Caco-2 (cell line): Measurements from ENCODE around the gene HDGF. TPM values are rescaled to one million over a fixed set of nuclear protein-coding genes. Genes with fewer than 3 reads are reported as not detected.

Experiments used
- BruUV-seq: library from RNA; stranded (reverse); fragments of 400-500 nt; replicated peaks from 2 replicates; lab custom pipeline; 2021; lab: Mats Ljungman, UMichigan
- CTCF ChIA-PET: fragments of 300-600 bp; sonication (Branson Sonifier 250); formaldehyde crosslinking; loops from one replicate; lab custom pipeline; 2022; ENCODE audit warnings: antibody characterized with exemption; lab: Charles Lee
- POLR2A ChIA-PET: fragments of 300-600 bp; sonication (Branson Sonifier 250); formaldehyde crosslinking; loops from one replicate; lab custom pipeline; 2022; ENCODE audit warnings: antibody characterized with exemption; lab: Charles Lee
- DNase-seq, 2 experiments: peaks; one replicate each; pipeline versions ENCODE4 v3.0.0 to v3.0.0-alpha.2; 2020 to 2022
- H3K27me3 ChIP-seq: replicated peaks from 2 replicates; pipeline ENCODE4 v1.6.0; 2011; ENCODE audit warnings: low read length; ENCODE audit not compliant: control insufficient read depth, insufficient read depth
- H3K36me3 ChIP-seq: 2 replicates; pipeline ENCODE4 v1.5.1; 2011; ENCODE audit warnings: low read length; ENCODE audit not compliant: control insufficient read depth, insufficient read depth
- H3K4me1 ChIP-seq: fragments of 250-450 bp; sonication (Bioruptor Pico); 2 replicates; pipeline ENCODE4 v1.5.1; 2020; ENCODE audit warnings: mild to moderate bottlenecking
- H3K4me3 ChIP-seq: 2 replicates; pipeline ENCODE4 v1.5.1; 2011; ENCODE audit warnings: low read depth, mild to moderate bottlenecking, control low read depth, low read length
- H3K9me3 ChIP-seq: fragments of 250-450 bp; sonication (Bioruptor Pico); 2 replicates; pipeline ENCODE4 v1.5.1; 2020; ENCODE audit warnings: mild to moderate bottlenecking, moderate library complexity
- H3K27ac Mint-ChIP-seq: one replicate; pipeline ENCODE4 v1.8.0; 2022; ENCODE audit warnings: mixed read lengths; ENCODE audit not compliant: unreplicated experiment
- H3K27me3 Mint-ChIP-seq: one replicate; pipeline ENCODE4 v1.8.0; 2022; ENCODE audit warnings: mixed read lengths; ENCODE audit not compliant: insufficient read depth, unreplicated experiment
- H3K36me3 Mint-ChIP-seq: one replicate; pipeline ENCODE4 v1.8.0; 2022; ENCODE audit warnings: mild to moderate bottlenecking, mixed read lengths; ENCODE audit not compliant: insufficient read depth, unreplicated experiment
- H3K4me1 Mint-ChIP-seq: one replicate; pipeline ENCODE4 v1.8.0; 2022; ENCODE audit warnings: low read depth, mixed read lengths; ENCODE audit not compliant: unreplicated experiment
- H3K4me3 Mint-ChIP-seq: one replicate; pipeline ENCODE4 v1.8.0; 2022; ENCODE audit warnings: mild to moderate bottlenecking, moderate library complexity, mixed read lengths; ENCODE audit not compliant: unreplicated experiment
- H3K9me3 Mint-ChIP-seq: one replicate; pipeline ENCODE4 v1.8.0; 2022; ENCODE audit warnings: mixed read lengths; ENCODE audit not compliant: unreplicated experiment
- intact Hi-C: fragments of 100-400 bp; cut with micrococcal nuclease; formaldehyde crosslinking; loops from one replicate; pipeline ENCODE4 v1.10.0; 2022; ENCODE audit not compliant: unreplicated experiment
- total RNA-seq: library from RNA; stranded (reverse); gene quantifications from 2 replicates; pipeline ENCODE4 v1.2.3, GENCODE V29; 2022
- TF ChIP-seq, protein P1 (sequence below), 2 experiments: fragments of 200-600 bp in 1 of 2; IDR thresholded peaks; 1 replicate in 1 of 2; 2 replicates in 1 of 2; pipeline versions ENCODE4 v1.5.1 to v1.8.0; 2011 to 2022; ENCODE audit warnings: antibody characterized with exemption in 1 of 2, control low read depth in 1 of 2, inconsistent platforms in 1 of 2, low read depth in 1 of 2, low read length in 1 of 2, mild to moderate bottlenecking in 1 of 2, moderate library complexity in 1 of 2; ENCODE audit not compliant: insufficient read depth in 1 of 2, severe bottlenecking in 1 of 2, unreplicated experiment in 1 of 2

HDGF gene
- total RNA-seq, 1 experiment from 2014 or later, result 414 TPM

DNA sequence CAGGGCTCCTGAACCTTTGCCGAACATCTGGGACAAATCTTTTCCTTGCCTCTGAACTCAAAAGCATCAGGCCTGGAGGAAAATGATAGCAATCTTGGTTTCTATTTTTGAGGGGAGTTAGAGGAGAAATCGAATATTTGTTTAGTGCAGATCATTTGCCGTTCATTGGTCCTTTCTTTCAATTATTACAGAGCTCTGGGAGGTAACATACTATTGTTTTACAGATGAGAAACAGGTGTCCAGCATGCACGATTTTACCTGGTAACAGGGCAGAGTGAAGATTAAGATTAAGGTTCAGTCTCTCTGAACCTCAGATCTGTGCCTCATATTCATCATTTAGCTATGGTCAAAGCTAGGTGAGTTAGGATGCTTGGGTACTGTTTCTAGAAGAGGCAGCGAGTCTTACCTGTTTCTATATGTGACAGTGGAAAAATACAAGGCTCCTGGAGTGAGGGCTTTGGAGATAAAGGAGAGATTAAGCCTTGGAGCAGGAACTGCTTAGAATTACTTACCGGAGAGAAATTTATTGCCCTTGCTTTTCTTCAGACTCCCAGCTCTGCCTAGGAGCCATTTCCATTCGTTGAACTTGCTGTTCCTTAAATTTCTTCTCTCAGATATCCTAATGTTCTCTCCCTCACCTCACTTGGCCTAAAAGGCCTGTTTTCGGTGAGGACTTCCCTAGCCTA lies 17.3 kb upstream of the HDGF start:
- H3K27me3 ChIP-seq, result no peaks in the 10 kb centered on the region
- Mint-ChIP-seq H3K4me1 (peaks cover 49% of the 10 kb centered on the region), H3K9me3 (no peaks in the 10 kb centered on the region), H3K27me3 (no peaks in the 10 kb centered on the region), H3K4me3 (no peak overlapping the region), H3K27ac (no peak overlapping the region), H3K36me3 (peaks cover 38% of the 10 kb centered on the region)
- H3K36me3 ChIP-seq, result peaks cover 4% of the 10 kb centered on the region
- peaks cover 12% of the 10 kb centered on the region; the same call in 1 of the 2 replicates for H3K4me1 ChIP-seq
- TF ChIP-seq, protein P1, sequence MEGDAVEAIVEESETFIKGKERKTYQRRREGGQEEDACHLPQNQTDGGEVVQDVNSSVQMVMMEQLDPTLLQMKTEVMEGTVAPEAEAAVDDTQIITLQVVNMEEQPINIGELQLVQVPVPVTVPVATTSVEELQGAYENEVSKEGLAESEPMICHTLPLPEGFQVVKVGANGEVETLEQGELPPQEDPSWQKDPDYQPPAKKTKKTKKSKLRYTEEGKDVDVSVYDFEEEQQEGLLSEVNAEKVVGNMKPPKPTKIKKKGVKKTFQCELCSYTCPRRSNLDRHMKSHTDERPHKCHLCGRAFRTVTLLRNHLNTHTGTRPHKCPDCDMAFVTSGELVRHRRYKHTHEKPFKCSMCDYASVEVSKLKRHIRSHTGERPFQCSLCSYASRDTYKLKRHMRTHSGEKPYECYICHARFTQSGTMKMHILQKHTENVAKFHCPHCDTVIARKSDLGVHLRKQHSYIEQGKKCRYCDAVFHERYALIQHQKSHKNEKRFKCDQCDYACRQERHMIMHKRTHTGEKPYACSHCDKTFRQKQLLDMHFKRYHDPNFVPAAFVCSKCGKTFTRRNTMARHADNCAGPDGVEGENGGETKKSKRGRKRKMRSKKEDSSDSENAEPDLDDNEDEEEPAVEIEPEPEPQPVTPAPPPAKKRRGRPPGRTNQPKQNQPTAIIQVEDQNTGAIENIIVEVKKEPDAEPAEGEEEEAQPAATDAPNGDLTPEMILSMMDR (IDR thresholded peaks at IDR 0.05; ENCODE audit: insufficient read depth in 1 of 2, low read depth in 1 of 2, low read length in 1 of 2, severe bottlenecking in 1 of 2, unreplicated experiment in 1 of 2), result no peak
- ChIA-PET CTCF (no interaction called here), POLR2A (interaction anchor here (1.1 kb wide), 1 partner anchor 40 kb away, joined by 9 read pairs; the partner anchor contains the start of genes ISG20L2 and METTL25B)
- no peaks in the 10 kb centered on the region for H3K9me3 ChIP-seq
- DNase-seq, result no peak
- intact Hi-C loops, result no loop called here
- peak overlapping the region; percentile 93 for H3K4me3 ChIP-seq
- BruUV-seq, result no TSS peak

DNA sequence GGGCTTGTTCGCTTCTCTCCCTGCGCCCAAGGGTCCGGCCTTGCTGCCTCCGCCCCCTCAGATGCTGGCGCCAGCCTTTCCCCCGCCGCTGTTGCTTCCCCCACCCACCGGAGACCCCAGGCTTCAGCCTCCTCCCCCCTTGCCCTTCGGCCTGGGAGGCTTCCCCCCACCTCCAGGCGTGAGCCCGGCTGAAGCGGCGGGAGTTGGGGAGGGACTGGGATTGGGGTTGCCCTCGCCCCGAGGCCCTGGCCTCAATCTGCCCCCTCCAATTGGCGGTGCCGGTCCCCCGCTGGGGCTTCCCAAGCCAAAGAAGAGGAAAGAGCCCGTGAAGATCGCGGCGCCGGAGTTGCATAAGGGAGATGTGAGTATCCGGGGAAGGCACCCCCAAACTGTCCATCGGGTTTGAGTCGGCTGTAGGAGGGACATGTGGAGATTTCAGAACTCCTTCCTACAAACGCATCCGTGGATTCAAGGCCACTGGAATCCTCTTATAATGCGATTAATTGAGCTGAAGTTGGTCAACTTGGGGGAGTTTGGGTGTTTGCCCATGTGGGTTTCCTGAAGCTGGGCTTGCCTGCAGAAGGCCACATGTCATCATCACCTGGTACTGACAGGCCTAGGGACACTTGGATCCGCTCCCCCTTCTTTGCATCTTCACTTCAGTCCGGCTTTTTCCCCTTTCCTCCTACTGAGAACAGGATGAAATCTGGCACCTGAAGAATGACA lies 16.6 kb upstream of the HDGF start:
- H3K27ac Mint-ChIP-seq, result no peak overlapping the region
- ChIA-PET CTCF (interaction anchor here (0.6 to 1.4 kb wide), 6 partner anchors 16 to 78 kb away, joined by 3 to 13 read pairs (median 4); partner anchors contain the start of genes HDGF, ISG20L2, METTL25B and MRPL24), POLR2A (interaction anchor here (0.5 to 2.6 kb wide), 9 partner anchors 16 to 1488 kb away, joined by 3 to 28 read pairs (median 9); partner anchors contain the start of genes HDGF, ISG20L2, METTL25B and MRPL24)
- H3K9me3 ChIP-seq, result no peaks in the 10 kb centered on the region
- H3K36me3 Mint-ChIP-seq, result peaks cover 31% of the 10 kb centered on the region
- DNase-seq, result no peak
- H3K9me3 Mint-ChIP-seq, result no peaks in the 10 kb centered on the region
- no peaks in the 10 kb centered on the region for H3K27me3 ChIP-seq
- no TSS peak for BruUV-seq
- no peak overlapping the region for H3K4me3 Mint-ChIP-seq
- no peaks in the 10 kb centered on the region for H3K27me3 Mint-ChIP-seq
- H3K36me3 ChIP-seq, result peaks cover 4% of the 10 kb centered on the region
- H3K4me1 Mint-ChIP-seq, result peaks cover 47% of the 10 kb centered on the region
- peak overlapping the region; percentile 93 for H3K4me3 ChIP-seq
- intact Hi-C loops, result loop anchor here (1.0 kb wide), 5 partner anchors 17 to 79 kb away; partner anchors contain the start of genes HDGF, ISG20L2, METTL25B and MRPL24
- TF ChIP-seq, protein P1 (IDR thresholded peaks at IDR 0.05; ENCODE audit: insufficient read depth in 1 of 2, low read depth in 1 of 2, low read length in 1 of 2, severe bottlenecking in 1 of 2, unreplicated experiment in 1 of 2), result no peak
- peaks cover 12% of the 10 kb centered on the region; the same call in 1 of the 2 replicates for H3K4me1 ChIP-seq
